SK-N-SH treated with all-trans-retinoic acid at 6 μM for 48 hours (cell line): ENCODE measurements around the gene PIK3R5.

Experiments used
- ARNTL ChIP-seq: fragments of 450-650 bp; formaldehyde crosslinking; IDR thresholded peaks from 2 replicates; pipeline ENCODE4 v1.5.0; 2020; ENCODE audit warnings: low read depth, mild to moderate bottlenecking, moderate library complexity, borderline replicate concordance
- CSDC2 ChIP-seq: fragments of 250-450 bp; sonication (Bioruptor Pico); IDR thresholded peaks from 2 replicates; pipeline ENCODE4 v1.5.0; 2020; ENCODE audit warnings: mild to moderate bottlenecking, moderate library complexity
- CSRNP3 ChIP-seq: fragments of 250-450 bp; sonication (Bioruptor Pico); IDR thresholded peaks from 2 replicates; pipeline ENCODE4 v1.5.1; 2021; ENCODE audit warnings: mild to moderate bottlenecking, moderate library complexity
- OSR1 ChIP-seq: fragments of 250-450 bp; sonication (Bioruptor Pico); IDR thresholded peaks from 2 replicates; pipeline ENCODE4 v1.8.0; 2022; ENCODE audit warnings: moderate library complexity, mild to moderate bottlenecking, inconsistent platforms
- PATZ1 ChIP-seq: fragments of 250-450 bp; sonication (Bioruptor Pico); IDR thresholded peaks from 2 replicates; pipeline ENCODE4 v1.8.0; 2020; ENCODE audit warnings: mild to moderate bottlenecking, moderate library complexity, borderline replicate concordance
- PPARA ChIP-seq: fragments of 250-450 bp; sonication (Bioruptor Pico); IDR thresholded peaks from 2 replicates; pipeline ENCODE4 v1.5.0; 2020; ENCODE audit warnings: mild to moderate bottlenecking, borderline replicate concordance
- RARB ChIP-seq: fragments of 250-450 bp; sonication (Bioruptor Pico); IDR thresholded peaks from 2 replicates; pipeline ENCODE4 v1.8.0; 2021; ENCODE audit warnings: mild to moderate bottlenecking, moderate library complexity
- SNAI2 ChIP-seq: fragments of 250-450 bp; sonication (Bioruptor Pico); IDR thresholded peaks from 2 replicates; pipeline ENCODE4 v1.5.0; 2020; ENCODE audit warnings: mild to moderate bottlenecking, moderate library complexity
- ZFP30 ChIP-seq: fragments of 450-650 bp; formaldehyde crosslinking; IDR thresholded peaks from 2 replicates; pipeline ENCODE4 v1.5.0; 2022; ENCODE audit warnings: mild to moderate bottlenecking, moderate library complexity
- ZNF565 ChIP-seq: fragments of 450-650 bp; formaldehyde crosslinking; conservative IDR thresholded peaks from 2 replicates; pipeline ENCODE4 v1.5.0; 2020; ENCODE audit warnings: low read depth, mild to moderate bottlenecking, moderate library complexity
- ZNF8 ChIP-seq: fragments of 450-650 bp; formaldehyde crosslinking; IDR thresholded peaks from 2 replicates; pipeline ENCODE4 v1.5.0; 2020; ENCODE audit warnings: mild to moderate bottlenecking, moderate library complexity

GRCh38 chr17:8904201-8904600, 61.3 kb downstream of the PIK3R5 start:
- TF ChIP-seq ARNTL (no peak), ZFP30 (CRISPR knock-in tag) (no peak), RARB (CRISPR knock-in tag) (no peak), PPARA (no peak), PATZ1 (CRISPR knock-in tag) (no peak), CSRNP3 (CRISPR knock-in tag) (no peak), OSR1 (CRISPR knock-in tag) (no peak), ZNF565 (CRISPR knock-in tag) (no peak), ZNF8 (CRISPR knock-in tag) (no peak), SNAI2 (CRISPR knock-in tag) (no peak), CSDC2 (no peak)
